GM18508 (cell line): ENCODE results near the gene TAF3.

ENCODE experiments used
- ATAC-seq: cut with Tn5 transposase; IDR thresholded peaks from one replicate; pipeline ENCODE4 v1.9.1; 2021; ENCODE audit warnings: moderate number of reproducible peaks; ENCODE audit not compliant: insufficient read depth, unreplicated experiment

TAF3 gene

GRCh38 chr10:8066124-8066523, 247.8 kb downstream of the TAF3 start:
- no peak for ATAC-seq
